GM06990 (cell line): Measurements from ENCODE around the gene TFF2.
A peak's percentile ranks its signal among the peaks of the same experiment; 100 is the strongest.

ENCODE experiments used
- DNase-seq: peaks from one replicate; pipeline ENCODE4 v3.0.0-alpha.2; 2011; ENCODE audit not compliant: insufficient read length; ENCODE audit errors: extremely low read depth
- H3K27me3 ChIP-seq: replicated peaks from 2 replicates; pipeline ENCODE4 v1.6.0; 2011; ENCODE audit warnings: low read length; ENCODE audit not compliant: control insufficient read depth, insufficient read depth
- H3K36me3 ChIP-seq: 2 replicates; pipeline ENCODE4 v1.5.1; 2011; ENCODE audit warnings: low read length; ENCODE audit not compliant: control insufficient read depth, insufficient read depth
- H3K4me3 ChIP-seq: replicated peaks from 2 replicates; pipeline ENCODE4 v1.5.1; 2011; ENCODE audit warnings: low read depth, mild to moderate bottlenecking, control low read depth, low read length
- TF ChIP-seq, protein P1 (sequence below): IDR thresholded peaks from 2 replicates; pipeline ENCODE4 v1.5.1; 2011; ENCODE audit warnings: low read length, control low read depth, mild to moderate bottlenecking, inconsistent platforms; ENCODE audit not compliant: insufficient read depth, poor library complexity, severe bottlenecking

Gene TFF2

DNA sequence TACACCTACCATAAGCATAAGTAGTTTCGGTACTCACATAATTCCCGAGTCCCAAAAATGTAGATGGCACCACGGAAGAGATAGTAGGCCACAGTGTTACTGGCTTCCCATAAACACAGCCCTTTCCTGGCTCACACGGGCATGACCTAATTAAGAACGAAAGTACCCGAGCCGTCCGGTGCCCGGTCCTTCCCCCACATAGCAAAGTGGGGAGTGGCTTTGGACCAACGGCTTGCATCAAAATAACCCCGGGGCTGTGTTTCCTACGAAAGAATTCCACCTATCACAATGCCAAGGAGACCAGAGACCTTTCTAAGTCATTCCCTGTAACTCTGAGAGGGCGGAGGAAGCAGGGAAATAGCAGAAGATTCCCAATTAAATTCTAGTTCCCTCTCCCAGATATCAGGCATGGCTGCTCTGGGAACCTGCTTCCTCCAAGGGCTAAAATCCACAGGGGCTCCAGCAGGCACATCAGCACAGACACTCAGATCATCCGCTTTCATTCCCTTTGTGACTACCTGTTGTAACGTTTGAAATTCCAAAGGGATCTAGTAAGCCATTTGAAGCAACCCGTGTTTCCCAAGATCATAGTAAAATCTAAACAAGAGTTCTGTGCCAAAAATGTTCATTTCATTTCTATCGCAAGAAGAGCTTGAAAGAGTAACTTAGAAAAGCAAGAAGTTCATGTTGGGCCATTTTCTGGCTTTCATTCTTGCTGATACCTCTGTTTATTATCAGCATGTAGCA, 45.3 kb upstream of the TFF2 start, which contains the start of gene TMPRSS3:
TSS of gene TMPRSS3 (minus strand) at position 148 of the 747 bp plus-strand sequence. CDS start 635 bp downstream, outside the sequence.
- TF ChIP-seq, protein P1, sequence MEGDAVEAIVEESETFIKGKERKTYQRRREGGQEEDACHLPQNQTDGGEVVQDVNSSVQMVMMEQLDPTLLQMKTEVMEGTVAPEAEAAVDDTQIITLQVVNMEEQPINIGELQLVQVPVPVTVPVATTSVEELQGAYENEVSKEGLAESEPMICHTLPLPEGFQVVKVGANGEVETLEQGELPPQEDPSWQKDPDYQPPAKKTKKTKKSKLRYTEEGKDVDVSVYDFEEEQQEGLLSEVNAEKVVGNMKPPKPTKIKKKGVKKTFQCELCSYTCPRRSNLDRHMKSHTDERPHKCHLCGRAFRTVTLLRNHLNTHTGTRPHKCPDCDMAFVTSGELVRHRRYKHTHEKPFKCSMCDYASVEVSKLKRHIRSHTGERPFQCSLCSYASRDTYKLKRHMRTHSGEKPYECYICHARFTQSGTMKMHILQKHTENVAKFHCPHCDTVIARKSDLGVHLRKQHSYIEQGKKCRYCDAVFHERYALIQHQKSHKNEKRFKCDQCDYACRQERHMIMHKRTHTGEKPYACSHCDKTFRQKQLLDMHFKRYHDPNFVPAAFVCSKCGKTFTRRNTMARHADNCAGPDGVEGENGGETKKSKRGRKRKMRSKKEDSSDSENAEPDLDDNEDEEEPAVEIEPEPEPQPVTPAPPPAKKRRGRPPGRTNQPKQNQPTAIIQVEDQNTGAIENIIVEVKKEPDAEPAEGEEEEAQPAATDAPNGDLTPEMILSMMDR, result no peak
- no peak for DNase-seq
- Histone ChIP-seq H3K27me3 (no peaks in the 10 kb centered on the region), H3K36me3 (no peaks in the 10 kb centered on the region), H3K4me3 (no peak within 1 kb of the TSS)

DNA sequence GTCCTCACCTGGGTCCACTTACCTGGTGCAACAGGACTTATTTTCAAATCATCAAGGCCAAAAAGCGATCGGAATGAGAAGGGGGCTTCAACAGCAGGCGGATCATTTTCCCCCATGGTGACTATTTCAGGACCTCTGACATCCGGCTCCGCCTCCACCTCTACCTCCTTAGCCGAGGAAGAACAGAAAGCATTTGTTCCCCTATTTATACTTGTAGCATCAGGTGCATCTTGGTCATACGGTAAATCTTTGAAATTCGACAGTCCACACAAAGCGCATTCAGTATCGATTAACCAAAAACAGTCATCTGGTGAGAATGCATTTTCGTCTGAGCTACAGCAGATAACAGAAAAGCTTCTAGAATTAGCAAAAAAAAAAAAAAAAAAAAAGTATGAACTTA, 44.5 kb upstream of the TFF2 start:
- H3K36me3 ChIP-seq, result no peaks in the 10 kb centered on the region
- no peak overlapping the region for H3K4me3 ChIP-seq
- TF ChIP-seq, protein P1, result no peak
- DNase-seq, result no peak
- H3K27me3 ChIP-seq, result no peaks in the 10 kb centered on the region

DNA sequence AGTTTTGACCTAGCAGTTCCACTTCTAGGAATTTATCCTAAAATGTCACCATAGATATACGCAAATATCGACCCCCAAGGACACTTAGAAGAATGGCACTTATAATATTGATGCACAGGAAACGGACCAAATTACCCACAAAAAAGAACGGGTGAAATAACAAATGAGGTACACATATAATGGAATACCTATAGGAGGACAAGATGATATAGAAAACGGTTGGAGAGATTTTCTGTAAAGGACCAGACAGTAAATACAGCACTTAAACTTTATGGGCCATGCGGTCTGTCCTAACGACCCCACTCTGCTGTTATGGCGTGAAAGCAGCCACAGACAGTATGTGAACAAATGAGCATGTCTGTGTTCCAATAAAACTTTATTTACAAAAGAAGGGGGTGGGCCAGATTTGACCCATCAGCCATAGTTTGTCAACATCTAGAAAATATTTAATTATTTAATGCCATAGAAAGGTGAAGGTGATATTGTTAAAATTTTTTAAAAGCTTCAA, 42.7 kb upstream of the TFF2 start:
- no peaks in the 10 kb centered on the region for H3K36me3 ChIP-seq
- no peaks in the 10 kb centered on the region for H3K27me3 ChIP-seq
- TF ChIP-seq, protein P1, result no peak
- DNase-seq, result no peak
- no peak overlapping the region for H3K4me3 ChIP-seq

DNA sequence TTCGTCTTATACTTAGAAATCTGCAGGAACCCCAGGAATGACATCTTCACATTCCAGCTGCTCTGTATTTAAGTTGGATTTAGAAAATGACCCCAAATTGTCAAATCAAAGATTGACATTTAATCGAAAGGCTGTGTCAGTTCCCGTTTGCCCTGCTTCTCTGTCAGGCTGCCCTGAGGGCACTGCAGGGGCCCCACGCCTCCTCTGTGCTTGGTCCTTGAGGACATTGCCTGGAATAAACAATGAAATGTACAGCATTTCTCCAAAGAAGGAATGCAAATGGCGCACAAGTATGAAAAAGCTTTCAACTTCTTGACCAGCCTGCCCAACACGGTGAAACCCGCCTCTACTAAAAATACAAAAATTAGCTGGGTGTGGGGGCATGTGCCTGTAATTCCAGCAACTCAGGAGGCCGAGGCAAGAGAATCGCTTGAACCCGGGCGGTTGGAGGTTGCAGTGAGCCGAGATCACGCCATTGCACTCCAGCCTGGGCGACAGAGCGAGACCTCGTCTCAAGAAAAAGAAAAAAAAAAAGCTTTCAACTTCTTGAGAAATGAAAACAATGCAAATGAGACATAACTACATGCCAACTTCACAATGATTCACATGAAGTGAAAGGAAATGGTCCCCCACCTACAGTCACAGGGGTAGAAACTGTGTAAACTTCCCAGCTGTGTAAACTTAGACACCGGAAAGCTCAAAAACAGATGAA, 42.1 kb upstream of the TFF2 start:
- Histone ChIP-seq H3K27me3 (no peaks in the 10 kb centered on the region), H3K4me3 (no peak overlapping the region), H3K36me3 (no peaks in the 10 kb centered on the region)
- TF ChIP-seq, protein P1, result no peak
- DNase-seq, result peak; percentile 33

DNA sequence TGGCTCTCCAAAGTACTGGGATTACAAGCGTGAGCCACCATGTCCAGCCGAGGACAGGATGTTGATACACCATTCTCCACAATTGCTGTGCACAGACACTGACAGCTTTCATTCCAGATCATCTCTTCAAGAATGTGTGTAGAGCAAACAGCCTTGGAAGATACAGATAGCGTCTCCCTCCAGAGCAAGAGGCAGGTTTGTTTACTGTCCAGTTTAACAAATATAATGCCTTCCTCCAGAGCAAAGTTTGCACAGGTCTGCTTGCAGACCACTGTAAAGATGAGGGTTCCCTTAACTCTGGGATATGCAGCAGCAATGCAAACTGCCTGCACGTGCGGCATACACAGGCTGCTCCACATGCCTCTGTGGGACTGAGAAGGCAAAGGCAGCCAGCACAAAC, 40.5 kb upstream of the TFF2 start:
- TF ChIP-seq, protein P1, result no peak
- no peaks in the 10 kb centered on the region for H3K36me3 ChIP-seq
- no peak overlapping the region for H3K4me3 ChIP-seq
- no peaks in the 10 kb centered on the region for H3K27me3 ChIP-seq
- no peak for DNase-seq
